Measurements from ENCODE around the gene GFM1.
"Not testable (repeated sequence)": the region's sequence is repeated elsewhere in the genome, so short reads cannot be mapped to it uniquely, and the experiment has no call there.

GRCh38 chr3:158693866-158694456 lies 49.6 kb downstream of the GFM1 start:
- not testable (repeated sequence) for TF ChIP-seq CTCF, POLR2A, EP300 (IDR thresholded peaks at IDR 0.05)

Data from tibial nerve (tissue), 4 donors.